PC-3 (cell line): ENCODE data around the gene TTC28.

Experiments used
- CTCF ChIP-seq: fragments of 300-600 bp; sonication (generic); conservative IDR thresholded peaks from 2 replicates; pipeline ENCODE4 v1.5.1; 2017; ENCODE audit warnings: antibody characterized with exemption, low read depth, mild to moderate bottlenecking, low read length
- EZH2 ChIP-seq: fragments of 300-600 bp; sonication (generic); IDR thresholded peaks from one replicate; pipeline ENCODE4 v1.6.1; 2017; ENCODE audit warnings: antibody characterized with exemption, mild to moderate bottlenecking, low read length; ENCODE audit not compliant: unreplicated experiment
- EZH2phosphoT487 ChIP-seq: fragments of 300-600 bp; sonication (generic); IDR thresholded peaks from 2 replicates; pipeline ENCODE4 v1.6.1; 2018; ENCODE audit warnings: mild to moderate bottlenecking, antibody characterized with exemption, low read length, borderline replicate concordance

GRCh38 chr22:28395920-28396753, 283.5 kb downstream of the TTC28 start:
- TF ChIP-seq CTCF (no peak), EZH2 (no peak), EZH2phosphoT487 (no peak)
